HG03565 (cell line): ENCODE measurements around the gene KIF16B.
"Not testable (repeated sequence)": the region's sequence is repeated elsewhere in the genome, so short reads cannot be mapped to it uniquely, and the experiment has no call there.

Experiments
- ATAC-seq: cut with Tn5 transposase; IDR thresholded peaks from one replicate; pipeline ENCODE4 v1.9.1; 2021; ENCODE audit warnings: mild to moderate bottlenecking, moderate library complexity; ENCODE audit not compliant: unreplicated experiment

Gene KIF16B

GRCh38 chr20:16573001-16573965, at the start of gene KIF16B:
Gene KIF16B, minus strand, starts transcription at chr20:16573448. Its CDS starts 173 bp downstream, at chr20:16573275.
- ATAC-seq: peak; percentile 63

GRCh38 chr20:16622501-16622900, 49.3 kb upstream of the KIF16B start:
- ATAC-seq: no peak

GRCh38 chr20:16621435-16622141, 48.3 kb upstream of the KIF16B start:
- ATAC-seq: no peak

- no peak for ATAC-seq
Observed at GRCh38 chr20:16620961-16621360, 47.7 kb upstream of the KIF16B start.

- no peak for ATAC-seq
Observed at GRCh38 chr20:16619953-16620352, 46.7 kb upstream of the KIF16B start.

DNA sequence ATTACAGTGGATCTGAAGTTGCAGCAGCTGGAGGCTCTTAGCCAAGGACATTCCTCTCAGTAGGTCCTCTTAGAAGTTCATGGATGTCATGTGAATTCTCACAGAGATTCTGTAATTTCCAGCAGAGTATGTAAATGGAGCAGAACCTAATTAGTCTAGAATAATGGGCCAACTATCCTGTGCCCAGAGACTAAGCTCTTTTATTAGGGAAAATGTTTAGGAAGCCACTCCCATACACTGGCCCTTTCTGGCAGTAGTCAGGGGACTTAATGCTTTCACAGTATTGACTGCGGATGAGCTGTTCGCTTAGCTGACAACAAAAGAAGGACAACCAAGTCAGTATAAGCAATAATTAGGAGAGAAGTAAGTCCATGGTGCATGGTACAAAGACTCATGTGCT, 43.8 kb upstream of the KIF16B start:
- ATAC-seq: no peak

DNA sequence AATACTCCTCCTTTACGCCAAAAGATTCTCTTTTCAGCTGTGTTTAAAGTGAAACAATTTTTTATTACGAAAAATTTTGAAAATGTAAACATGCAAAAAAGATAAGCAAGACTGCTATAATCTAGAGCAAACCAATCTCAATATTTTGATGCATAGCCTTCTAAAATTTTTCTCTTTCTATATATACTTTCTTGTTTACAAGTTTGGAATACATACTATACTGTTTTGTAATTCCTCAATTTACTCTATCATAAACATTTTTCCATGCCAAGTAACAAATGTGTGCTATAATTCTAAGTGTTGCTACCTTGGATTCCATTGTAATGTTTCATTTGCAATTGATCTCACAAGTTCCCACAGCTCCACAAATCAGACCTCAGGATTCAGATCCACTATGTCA, 43.1 kb upstream of the KIF16B start:
- ATAC-seq: no peak

- ATAC-seq: no peak
Observed at GRCh38 chr20:16615199-16615598, 42.0 kb upstream of the KIF16B start.

GRCh38 chr20:16613954-16614353, 40.7 kb upstream of the KIF16B start:
- ATAC-seq: no peak

GRCh38 chr20:16612706-16613105, 39.5 kb upstream of the KIF16B start:
- no peak for ATAC-seq

DNA sequence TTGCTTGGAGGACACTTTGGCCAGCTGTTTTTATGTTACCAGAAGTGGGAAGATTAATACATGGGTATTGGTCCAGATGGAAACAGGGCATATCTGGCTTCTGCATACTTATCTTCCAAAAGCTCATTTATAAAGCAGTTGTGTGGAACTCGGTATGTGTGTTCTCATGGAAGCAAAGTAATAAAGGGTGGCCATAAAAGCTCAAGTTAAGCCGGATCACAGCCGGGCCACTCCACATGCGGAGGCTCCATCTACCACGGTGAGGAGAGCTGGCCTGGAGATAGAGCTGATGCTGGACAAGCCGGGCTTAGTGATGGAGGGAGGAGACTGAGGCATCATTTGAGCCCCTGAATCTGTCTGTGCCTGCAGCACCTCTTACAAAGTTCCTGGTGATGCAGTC, 38.6 kb upstream of the KIF16B start:
- ATAC-seq: no peak

- ATAC-seq: no peak
Observed at GRCh38 chr20:16609066-16609465, 35.8 kb upstream of the KIF16B start.

DNA sequence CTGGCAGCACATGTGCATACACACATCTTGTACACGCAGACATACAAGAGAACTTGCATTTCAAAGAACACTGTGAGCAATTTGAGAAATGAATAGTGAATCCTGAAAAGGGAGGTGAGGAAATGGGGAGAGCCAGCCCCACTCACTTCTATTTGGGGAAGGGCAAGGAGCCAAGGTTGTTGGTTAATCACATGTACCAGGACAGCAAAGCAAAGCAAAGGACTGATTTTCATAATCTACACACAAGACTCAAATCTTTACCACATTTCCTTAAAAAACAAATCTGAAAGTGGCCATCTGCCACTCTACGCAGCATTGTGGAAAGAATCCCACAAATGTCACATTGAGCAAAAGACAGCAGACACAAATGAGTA, 35.0 kb upstream of the KIF16B start:
- no peak for ATAC-seq

DNA sequence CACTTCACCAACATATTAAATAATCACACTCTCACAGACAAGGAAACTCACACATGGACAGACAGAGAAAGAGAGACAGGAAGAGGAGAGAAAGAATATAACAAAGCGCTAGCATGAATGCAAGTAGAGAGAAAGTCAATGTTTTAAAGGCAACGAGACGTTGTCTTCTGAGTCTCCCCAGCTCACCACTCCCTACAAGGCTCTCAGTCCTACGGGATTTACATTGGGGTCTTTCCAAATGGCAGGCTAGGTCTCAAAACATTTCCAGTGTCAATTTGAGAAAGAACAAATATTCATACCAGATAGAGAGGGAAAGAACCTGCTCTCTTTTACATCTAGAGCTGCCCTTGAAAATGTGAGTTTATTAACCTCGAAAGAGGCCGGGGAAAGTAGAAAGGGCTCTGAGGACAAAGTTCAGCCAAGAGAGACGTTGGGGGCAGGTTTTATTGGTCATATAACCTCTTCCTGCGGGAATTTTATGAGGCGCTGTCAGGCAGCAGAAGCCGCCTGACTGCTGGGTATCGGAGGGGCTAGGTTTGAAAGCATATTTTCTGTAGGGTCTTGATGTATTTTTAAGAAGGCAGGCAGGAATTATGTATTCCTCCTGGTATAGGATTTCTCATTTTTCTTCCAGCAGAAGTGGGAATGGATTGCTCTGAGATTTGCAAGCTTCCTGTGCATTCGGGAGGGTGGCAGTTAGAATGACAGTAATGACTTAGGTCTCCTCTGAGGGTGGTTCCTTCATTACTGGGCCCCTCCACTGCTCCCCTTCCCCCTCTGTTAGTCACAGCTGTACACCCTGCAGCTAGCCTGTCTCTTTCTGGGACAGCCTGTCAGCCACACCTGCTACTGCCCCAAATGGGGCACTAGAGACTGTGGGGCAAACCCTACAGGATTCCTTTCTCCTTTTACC, 34.4 kb upstream of the KIF16B start:
- no peak for ATAC-seq

- ATAC-seq: no peak
Observed at GRCh38 chr20:16606468-16607070, 33.3 kb upstream of the KIF16B start.

GRCh38 chr20:16601047-16601446, 27.8 kb upstream of the KIF16B start:
- ATAC-seq: no peak

DNA sequence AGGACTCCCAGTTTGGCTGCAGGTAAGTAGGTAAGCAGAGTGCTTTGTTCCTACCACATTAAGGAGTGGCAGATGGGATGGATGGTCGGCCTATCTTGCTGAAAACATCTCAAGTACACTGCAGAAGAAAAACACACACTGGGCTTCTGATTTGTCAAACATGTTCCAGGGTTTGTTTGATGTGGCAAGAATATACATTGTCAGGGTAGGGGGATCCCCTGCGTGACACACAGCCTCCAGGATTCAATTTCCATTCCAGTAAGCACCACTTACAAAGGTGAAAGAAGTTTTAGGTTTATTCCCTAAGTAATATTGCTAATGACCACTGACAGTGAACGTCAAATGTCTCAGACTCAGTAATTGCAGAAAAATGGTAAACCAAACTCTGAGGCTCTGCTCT, 26.0 kb upstream of the KIF16B start:
- ATAC-seq: no peak

- no peak for ATAC-seq
Observed at GRCh38 chr20:16596991-16597390, 23.7 kb upstream of the KIF16B start.

DNA sequence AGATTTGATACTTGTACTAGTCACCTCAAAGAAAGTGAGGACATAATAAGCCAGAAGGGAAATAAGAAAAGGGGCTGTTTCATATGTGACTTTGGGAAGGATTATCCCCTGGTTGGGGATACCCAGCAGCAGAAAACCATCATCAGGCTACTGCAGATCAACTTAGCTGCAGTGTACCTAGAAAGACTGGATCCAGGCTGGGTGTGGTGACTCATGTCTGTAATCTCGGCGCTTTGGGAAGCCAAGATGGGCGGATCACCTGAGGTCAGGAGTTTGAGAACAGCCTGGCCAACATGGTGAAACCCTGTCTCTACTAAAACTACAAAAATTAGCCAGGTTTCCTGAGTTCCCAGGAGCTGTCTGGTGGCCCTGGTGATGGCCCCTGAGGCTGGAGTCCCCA, 23.2 kb upstream of the KIF16B start:
- ATAC-seq: not testable (repeated sequence)

DNA sequence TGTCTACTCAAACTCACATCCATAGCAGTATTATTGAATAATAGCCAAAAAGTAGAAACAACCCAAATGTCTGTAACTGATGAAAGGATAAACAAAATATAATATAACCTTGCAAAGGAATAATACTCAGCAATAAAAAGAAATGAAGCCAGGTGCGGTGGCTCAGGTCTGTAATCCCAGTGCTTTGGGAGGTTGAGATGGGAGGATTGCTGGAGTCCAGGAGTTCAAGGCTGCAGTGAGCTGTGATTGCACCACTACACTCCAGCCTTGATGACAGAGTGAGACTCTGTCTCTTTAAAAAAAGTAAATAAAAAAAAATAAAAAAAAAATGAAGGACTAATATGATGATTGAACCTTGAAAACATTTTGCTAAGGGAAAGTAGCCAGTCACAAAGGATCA, 22.1 kb upstream of the KIF16B start:
- ATAC-seq: no peak
